NCI-H2107 (cell line): ENCODE measurements around the gene DNLZ.
A peak's percentile ranks its signal among the peaks of the same experiment; 100 is the strongest.
"Not testable (repeated sequence)": the region's sequence is repeated elsewhere in the genome, so short reads cannot be mapped to it uniquely, and the experiment has no call there.

ENCODE experiments used
- DNase-seq: peaks from one replicate; lab custom pipeline; 2025; lab: John Stamatoyannopoulos, UW

The DNLZ gene

DNA sequence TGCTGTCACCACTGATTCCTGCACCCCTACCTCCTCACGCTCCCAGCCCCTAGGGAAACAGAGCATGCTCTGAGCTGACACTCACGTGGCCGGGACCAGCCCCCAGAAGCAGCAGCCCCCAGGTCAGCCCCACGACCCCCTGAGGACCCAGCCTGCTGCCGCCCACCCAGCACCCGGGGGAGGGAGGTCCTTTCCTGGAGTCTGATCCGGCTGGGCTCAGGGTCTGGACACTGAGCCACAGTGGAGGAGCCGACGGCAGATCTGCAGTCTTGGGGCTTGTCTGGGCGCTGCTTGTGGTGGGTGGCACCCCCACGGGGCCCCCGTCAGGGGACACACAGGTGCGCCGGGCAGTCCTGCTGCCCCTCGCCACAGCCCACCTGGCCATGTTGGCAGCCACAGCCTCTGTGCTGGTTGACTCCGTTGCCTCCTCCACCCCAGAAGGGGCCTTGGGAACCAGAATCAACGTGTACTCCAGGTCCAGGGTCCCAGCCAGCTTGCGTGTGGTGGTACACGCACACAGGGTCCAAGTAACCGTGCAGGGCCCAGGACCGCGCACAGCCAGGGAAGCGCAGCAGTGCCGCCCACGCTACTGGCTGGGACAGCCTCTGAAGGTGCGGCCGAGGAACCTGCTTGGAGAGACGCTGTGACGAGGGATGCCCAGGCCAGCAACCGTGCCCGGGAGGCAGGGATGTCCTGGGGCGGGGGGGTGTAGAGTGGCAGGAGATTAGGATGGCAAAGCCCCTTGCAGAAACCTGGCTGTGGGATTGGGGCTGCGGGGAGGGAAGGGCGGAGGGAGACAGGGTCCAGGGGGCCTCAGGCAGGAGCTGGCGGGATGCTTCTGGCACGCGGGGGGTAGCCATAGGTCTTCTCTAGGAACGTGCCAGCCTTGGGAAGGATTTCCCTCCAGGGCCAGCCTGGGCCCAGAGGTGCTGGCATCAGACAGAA, 3.5 kb downstream of the DNLZ start:
- no peak for DNase-seq

DNA sequence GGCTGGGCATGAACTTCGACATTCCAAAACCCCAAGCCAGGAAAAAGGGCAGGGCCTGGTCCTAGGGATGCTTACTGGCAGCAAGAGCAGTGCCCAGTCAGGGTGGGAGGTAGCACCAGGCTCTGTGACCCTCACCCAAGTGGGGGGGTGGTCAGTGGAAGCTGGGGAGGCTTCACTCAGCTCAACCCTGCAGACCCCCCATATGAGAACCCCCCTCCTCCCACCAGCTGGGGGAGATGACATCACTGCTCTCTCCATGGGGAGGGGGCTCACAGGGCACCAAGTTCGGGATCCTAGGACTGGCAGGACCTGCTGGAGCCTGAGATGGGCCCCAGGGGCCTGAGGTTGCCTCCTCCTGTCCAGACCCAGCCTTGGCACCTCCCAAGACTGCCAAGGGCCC, 4.7 kb downstream of the DNLZ start:
- DNase-seq = no peak

DNA sequence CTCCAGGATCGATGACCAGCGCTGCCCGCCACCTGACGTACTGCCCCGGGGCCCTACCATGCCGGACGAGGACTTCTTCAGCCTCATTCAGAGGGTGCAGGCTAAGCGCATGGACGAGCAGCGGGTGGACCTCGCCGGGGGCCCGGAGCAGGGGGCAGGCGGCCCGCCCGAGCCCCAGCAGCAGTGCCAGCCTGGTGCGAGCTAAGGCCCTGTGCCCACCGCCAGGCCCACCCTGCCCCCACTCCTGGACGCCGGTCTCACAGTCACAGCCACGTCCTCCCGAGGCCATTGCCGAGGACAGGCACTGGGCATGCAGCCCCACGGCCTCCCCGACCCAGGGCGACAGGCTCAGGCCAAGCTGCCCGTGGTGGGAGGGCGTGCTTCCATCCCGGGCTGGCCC, 5.5 kb downstream of the DNLZ start:
- DNase-seq = no peak

DNA sequence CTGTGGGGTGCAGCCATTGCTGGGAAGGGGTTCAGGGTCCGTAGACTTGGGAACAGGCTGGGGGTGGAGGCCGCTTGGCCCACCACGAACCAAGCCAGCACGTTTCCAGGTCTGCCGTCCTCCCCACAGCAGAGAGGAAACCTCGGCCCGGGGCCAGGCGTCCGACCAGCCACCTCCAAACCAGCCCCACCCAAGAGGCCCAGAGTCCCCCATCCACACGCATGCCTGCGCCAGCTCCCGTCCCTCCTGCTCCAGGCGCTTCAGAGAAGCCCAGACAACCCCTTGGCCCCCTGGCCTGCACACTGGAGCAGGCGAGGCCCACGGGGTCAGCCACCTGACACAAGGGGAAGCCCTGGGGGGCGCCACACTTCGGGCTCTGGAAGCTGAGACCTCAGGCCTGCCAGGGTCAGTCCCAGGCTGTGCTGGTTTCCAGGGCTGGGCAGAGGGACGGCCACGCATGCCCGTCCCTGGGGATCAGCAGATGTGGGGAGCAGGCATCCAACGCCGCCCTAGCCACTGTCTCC, 6.3 kb downstream of the DNLZ start:
- DNase-seq = no peak

DNA sequence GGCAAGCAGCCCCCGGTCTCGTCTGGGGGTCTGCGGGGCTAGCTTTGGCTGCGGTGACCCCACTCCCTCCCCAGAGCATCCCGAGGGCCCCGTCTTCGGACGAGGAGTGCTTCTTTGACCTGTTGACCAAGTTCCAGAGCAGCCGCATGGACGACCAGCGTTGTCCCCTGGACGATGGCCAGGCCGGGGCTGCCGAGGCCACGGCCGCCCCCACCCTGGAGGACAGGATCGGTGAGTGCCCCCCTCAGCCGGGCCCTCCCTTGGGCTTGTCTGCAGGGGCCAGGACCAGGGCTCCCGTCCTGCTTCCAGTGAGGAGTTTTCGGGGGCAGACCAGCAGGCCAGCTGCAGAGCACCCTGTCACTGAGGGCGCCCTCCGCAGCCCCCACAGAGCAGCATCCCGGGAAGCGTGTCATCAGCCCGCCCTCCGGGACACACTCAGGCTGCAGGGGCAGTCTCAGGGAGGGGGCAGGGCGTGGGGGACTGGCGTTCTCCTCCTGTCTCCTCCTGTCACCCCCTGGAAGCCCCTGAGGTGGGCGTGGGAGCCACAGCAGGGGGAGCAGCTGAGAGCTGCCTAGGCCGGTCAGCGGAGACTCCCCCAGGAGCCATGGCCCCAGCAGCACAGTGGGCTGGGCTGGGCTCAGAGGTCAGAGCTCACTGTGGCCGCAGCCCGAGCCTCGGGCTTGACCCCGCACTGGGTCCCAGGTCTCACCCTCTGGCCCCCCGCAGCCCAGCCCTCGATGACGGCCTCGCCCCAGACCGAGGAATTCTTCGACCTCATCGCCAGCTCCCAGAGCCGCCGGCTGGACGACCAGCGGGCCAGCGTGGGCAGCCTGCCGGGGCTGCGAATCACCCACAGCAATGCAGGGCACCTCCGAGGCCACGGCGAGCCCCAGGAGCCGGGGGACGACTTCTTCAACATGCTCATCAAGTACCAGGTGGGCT, 7.7 kb downstream of the DNLZ start:
- DNase-seq = no peak

DNA sequence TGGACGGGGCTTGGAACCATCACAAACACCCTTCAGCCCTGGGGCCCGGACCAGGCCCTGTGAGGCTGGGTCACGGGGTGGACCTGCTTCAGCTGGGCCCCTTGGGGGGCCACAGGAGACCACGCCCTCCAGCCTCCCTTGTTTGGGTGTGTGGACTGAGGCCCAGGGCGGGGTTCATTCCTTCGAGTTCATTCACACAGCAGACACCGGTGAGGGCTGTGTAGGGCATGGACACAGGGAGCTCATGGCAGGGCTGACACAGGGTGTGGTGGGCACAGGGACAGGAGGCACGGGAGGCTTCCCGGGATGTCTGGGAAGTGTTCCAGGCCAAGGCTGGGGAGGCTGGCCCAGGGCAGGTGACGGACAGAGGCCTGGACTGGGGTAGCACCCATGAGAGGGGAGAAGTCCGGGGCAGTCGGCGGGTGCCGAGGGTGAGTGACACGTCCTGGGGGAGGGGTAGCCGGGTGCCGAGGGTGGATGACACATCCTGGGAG, 8.9 kb downstream of the DNLZ start:
- DNase-seq = no peak

DNA sequence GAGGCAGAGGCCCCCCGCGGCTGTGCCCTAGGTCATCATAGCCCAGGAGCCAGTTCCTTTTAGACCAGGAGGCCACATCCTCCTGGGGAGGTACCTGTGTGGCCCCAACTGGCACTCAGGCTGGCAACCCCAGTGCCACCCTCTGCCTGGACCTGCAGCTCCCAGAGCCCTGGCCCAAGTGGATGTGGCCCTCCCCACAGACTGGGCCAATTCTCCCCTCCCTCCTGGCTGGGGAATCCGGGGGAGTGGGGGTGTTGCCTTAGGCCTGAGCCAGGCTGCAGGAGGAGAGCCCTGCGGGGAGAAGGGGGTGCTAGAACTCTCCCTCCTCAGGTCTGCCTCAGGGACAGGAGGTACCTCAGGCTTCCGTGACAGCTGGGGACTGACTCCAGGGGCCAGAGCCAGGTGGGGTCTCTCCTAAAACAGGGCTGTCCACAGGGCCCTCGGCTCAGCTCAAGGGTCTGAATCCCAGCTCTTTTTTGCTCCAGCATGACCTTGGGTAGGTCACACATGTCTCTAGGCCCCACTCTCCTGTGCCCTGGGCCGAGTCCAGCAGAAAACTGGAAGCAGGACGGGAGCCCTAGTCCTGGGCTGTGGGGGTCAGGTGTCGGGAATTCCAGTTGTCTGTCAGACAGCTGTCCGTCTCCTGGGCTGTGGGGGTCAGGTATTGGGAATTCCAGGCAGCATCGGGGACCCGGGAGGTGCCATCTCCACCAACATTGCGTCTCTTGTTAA, 9.6 kb downstream of the DNLZ start:
- no peak for DNase-seq

DNA sequence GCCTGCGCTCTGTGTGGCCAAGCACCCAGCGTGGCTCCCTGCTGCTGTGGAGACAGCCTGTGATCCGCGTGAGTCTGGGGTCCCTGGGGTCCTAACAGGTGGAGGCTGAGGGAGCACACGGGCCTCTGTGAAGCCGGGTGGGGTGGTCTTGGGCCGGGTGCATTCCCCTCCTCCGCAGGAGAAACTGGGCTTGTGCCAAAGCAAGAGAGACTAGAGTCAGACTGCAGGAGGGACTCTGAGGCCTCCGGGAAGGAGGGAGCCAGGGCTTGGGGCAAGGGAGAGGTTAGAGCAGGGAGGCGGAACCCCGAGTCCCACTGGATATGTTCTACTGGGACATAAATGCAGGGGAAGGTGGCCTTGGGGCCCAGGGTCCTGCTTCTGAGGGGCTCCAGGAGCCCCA, 10.5 kb downstream of the DNLZ start:
- no peak for DNase-seq

DNA sequence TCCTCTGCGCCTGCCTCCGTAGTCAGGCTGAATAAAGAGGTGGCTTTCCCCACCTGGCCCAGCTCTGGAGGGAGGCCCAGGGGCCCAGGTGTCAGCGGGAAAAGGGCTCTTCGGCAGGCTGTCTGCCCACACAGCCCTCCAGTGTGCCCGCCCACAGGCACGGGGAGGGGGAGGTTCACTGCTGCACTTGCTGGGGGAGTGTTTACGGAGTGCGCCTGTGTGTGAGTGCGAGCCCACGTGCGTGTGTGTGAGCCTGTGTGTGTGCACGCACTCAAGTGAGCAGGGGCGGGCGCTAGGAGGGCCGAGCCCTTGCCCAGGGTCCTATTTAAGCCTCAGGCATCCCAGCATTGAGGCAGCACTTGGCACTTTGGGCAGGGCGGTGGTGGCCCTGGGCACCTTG, 10.9 kb downstream of the DNLZ start:
- peak; percentile 48 for DNase-seq

DNA sequence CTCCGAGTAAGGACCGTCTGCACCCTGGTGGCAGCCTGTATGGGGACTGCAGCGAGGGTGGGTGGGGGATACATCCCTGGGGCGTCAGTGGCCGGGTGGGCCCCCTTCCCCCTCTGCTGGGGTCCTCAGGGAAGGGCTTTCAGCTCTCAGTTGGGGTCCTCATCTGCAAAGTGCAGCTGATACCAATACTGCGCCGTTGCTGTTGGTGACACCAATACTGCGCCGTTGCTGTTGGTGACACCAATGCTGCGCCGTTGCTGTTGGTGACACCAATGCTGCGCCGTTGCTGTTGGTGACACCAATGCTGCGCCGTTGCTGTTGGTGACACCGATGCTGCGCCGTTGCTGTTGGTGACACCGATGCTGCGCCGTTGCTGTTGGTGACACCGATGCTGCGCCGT, 11.7 kb downstream of the DNLZ start:
- DNase-seq = not testable (repeated sequence)

DNA sequence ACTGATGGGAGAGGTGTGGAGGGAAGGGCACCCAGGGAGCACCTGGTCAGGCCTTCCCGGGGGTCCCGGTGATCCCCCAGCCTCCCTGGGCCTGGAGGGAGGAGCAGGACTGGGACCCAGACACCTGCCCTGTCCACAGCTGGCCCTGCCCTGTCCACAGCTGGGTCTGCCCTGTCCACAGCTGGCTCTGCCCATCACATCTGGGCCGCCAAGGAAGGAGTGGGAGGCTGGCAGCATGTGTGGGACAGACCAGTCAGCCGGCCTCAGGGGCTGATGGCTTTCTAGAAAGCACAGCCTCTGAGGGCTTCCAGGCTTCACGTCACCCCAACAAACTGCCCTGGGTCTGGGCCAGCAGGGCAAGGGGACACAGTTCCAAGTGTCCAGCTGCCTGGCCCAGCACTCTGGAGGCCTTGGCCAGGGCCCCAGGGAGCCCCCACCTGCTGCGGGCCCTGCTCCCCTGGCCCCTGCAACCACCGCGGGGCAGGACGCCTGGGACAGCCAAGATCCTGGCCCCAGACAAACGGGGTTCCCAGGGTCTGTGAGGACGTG, 12.2 kb downstream of the DNLZ start:
- no peak for DNase-seq

DNA sequence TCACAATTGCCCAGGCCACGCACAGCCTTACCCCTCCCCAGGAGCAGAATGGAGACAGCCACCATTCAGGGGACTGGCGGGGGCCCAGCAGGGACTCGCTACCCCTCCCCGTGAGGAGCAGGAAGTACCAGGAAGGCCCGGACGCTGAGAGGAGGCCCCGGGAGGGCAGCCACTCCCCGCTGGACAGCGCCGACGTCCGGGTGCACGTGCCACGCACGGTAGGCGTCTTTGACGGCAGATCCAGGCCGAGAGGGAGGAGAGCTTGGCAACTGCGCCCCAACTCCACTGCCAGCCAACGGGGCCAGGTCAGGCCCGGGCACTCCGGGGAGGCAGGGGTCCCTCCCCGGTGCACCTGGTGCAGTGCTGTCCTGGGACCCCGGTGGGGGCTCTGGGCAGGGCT, 14.0 kb downstream of the DNLZ start:
- no peak for DNase-seq

DNA sequence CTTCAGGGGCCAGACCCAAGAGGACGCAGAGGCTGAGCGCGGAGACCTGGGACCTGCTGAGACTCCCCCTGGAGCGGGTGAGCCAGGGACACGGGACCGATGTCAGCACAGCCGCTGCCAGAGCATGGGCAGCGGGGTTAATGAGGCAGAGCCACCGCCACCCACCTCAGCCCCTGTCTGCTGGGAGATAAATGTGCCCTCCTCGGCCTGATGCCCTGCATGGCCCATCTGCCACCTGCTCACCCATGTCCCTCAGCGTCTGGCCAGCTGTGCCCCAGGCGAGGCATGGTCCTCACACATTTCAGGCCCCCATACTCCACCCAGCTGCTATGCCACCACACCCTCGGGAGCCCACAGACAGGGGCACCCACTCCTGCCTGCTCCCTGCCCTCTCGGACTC, 14.9 kb downstream of the DNLZ start:
- no peak for DNase-seq

DNA sequence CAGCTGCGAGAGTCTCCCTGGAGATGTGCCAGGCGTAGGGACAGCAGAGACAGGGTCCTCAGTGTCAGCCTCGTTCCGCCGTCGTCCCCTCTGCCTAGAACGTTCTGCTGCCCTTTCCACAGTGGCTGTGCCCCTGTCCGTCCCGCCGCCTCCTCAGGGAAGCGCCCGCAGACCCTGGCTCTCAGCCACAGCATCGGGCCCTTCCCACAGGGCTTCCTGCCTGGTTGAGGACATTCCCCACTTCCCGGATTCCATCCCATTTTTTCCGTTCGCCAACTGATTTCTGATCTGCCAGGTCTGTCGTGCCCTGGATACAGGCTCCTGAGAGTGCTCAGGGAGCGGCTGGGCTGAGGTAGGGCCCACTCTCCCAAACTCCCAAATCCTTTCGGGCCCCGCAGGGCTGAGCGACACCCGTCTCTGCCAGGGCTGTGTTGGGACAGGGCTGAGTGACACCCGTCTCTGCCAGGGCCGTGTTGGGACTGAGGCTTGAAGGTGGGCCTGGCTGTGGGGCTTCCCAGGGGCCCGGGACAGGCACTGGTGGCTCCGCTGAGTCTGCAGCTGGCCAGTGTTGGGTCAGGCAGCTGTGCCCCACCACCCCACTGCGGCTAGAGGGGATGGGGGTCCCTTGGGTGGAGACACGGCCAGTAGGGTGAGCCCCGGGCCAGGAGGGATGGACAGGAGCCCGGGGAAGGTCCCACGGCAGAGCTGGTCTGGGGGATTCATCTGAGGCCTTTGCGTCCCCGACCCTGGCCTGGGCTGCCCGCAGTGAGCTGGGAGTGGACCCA, 15.9 kb downstream of the DNLZ start:
- DNase-seq = no peak

DNA sequence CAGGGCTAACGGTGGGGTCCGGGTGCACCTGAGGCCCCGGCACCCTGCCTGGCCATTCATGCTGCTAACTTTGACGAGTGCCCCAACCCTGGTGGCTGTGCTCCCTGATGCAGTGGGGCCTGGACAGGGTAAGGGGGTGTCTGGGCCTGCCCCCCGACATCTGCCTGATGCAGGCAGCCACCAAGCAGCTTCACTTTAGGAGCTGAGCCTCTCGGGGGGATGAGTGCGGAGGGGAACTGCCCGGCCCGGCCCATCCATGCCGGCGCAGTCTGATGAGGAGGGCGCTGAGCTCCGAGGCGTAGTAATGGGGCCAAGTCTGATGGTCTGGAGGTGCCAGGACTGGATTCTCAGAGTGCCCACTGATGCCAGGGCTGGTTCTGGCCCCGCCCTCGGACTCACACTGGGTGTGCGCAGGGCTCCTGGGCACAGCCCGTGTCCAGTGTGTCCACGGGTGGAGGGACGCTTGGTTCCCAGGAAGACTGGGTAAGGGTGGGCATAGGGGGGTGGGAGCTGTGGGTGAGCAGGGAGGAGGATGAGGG, 16.5 kb downstream of the DNLZ start:
- DNase-seq = no peak

DNA sequence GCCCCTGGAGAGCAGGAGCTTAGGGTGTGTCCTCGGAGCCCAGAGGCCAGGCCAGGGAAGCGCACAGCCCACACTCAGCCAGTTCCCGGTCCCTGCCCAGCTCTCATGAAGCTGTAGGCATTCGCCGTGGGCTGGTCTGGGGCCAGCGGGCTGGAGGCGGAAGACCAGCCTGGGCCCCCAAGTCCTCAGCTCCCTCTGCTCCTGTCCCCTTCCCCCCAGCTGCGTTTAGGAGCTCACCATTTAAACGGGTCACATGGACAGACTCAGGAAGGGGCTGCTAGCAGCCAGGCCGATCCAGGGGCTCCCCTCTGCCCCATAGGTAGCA, 17.4 kb downstream of the DNLZ start:
- no peak for DNase-seq

DNA sequence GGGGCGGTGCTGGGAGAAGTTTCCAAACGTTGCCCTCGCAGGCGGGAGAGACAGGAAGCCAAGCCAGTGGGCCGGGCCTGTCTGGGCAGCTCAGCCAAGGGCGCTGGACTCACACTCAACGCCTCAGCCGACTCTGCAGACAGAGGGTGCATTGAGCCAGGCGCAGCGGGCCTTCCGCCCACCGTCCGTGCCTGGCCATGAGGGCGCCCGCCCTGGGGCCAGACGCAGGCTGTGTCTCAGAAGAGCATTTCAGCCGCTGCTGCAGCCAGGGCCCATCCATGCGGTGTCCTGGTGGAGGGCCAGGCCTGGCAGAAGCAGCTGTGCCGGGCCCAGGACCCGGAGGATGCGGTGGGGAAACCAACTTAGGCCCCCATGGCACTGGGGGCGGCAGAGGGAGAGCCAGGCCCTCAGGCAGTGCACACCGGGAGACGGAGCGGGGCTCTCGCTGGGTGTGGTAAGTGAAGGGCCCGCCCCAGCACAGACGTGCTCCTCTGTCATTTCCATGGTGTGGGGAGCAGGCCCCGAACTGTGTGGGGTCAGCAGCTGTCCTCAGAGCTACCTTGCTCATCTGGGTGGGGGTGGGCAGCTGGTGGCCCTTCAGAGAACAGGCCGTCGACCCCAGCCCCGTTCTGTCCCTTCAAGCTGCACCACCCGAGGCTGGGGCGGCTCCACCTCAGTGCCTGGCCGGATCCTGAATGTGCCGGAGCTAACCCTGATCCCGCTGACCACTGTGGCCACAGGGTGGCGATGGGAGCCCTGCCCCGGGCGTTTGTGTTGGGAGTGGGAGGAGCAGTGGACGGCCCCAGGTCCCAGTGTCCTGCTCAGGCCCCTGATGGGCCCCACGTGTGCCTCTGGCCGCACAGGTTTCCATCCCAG, 18.0 kb downstream of the DNLZ start:
- no peak for DNase-seq

DNA sequence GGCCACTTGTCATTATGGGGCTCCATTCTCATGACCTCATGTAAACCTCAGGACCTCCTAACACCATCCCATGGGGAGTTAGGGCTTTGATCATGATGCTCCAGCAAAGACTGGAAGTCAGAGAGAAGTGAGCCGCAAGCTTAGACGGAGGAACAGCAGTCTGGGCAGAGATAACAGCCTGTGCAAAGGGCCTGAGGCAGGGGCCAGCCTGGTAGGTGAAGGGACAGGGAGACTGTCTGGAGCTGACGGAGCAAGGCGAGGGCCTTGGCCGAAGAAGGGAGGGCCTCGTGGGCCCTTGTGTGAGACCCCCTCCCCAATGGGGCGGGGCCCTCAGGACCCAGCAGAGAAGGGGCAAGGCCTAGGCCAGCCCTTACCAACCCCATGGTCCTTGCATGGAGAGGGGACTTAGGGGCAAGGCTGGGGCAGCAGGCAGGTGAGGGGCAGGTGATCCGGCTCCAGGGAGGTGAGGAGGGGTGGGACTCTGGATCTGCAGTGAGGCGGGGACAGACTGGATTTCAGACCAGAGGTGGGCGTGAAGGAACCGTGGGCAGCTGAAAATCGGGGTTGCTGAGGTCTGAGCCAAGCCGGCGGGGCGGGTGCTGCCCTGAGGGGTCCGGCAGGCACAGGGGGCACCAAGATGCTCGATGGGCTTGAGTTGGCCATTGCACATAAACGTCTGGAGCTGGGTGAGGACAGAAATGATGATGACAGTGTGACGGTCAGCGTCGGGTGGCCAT, 18.8 kb downstream of the DNLZ start:
- no peak for DNase-seq

DNA sequence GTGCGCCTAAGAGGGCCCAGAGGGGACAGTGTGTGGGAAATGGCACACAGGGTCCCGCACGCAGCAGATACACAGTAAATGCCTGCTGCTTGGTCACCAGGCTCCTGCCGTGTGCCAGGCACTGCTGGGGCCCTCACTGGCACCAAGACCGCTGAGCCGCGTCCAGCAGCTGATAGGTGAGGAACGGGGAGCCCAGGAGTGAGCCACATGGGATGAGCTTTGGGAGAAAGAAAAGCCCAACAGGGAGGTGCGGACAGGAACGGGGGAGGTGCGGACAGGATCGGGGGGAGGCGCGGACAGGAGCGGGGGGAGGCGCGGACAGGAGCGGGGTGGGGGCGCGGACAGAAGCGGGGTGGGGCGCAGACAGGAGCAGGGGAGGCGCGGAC, 19.7 kb downstream of the DNLZ start:
- DNase-seq = no peak
